Amniotic stem cell (primary cell): Measurements from ENCODE around the gene DLEC1.

Experiments
- DNase-seq: peaks from one replicate; lab custom pipeline; 2025; lab: John Stamatoyannopoulos, UW

DLEC1 gene

DNA sequence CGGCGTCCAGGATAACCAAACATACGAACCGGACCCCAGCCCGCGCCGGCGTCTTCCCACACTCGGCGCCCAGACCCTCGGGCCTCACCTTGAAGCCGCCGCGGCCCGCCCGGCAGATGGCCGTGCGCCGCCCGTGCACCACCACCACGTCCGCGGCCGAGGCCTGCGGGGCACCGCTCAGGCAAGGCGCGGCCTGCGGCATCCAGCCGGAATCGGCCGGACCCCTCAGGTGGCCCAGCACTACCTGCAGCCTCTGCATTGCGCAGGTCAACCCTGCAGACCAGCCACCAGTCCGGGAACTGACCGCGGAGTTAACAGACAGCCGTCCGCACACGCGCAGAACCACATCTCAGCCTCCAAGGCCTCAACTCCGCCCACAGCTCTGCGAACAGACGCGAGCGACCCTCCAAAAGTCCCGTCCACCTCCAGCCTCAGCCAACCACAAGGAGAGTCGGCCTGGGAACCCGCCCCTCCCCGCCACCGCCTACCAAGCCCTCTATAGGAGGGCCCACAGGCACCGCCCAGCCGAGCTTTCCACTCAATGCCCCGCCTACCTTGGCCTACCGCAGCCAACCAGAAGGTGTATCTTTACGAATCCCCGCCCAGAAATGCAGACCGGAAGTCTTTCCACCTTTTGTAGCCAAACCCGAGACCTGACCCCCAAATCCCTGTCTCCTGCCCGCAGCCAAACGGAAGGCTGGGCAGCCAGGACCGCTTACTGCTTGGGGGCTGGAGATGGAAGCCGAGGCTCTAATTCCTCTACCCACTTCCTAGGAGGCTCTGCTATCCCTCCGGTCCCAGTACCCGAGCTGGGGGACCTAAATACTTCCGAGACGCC, 98.0 kb downstream of the DLEC1 start, which contains the start of gene ACAA1:
ACAA1 (minus strand) TSS at position 351 of the 838 bp plus-strand sequence; CDS start at position 259, 92 bp downstream.
- peak; percentile 99 for DNase-seq

DNA sequence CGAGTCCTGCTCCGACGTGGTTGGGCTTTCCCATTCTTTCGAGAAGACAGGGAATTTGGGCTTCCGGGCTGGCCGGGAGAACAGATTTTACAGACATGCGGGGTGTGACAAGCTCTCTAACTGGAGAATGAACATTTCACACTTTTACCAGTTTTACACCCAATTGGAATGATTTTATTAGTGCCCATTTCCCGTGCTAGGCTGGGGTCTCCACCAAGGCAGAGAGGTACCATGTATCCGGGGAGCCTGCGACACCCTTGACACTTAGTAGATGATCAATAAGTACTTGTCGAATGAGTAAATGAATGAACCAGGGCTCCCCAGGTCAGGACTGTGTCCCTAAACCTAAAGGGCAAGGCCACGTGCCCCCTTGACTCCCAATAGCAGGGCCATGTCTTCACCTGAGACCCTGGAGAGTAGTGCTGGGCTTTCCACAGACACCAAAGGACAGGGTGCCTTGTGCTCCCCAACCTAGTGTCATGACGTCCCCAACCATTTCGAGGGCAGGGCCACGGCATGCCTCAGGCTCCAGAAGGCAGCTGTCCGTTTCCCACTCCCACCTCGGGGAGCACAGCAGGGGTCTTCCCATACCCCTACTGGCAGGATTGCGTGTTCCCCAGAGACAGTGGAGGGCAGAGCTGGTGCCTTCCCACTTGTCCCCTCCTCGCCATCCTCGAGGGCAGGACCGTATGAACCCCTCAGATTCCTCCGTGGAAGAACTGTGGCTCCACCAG, 98.8 kb downstream of the DLEC1 start:
- DNase-seq = peak; percentile 82

DNA sequence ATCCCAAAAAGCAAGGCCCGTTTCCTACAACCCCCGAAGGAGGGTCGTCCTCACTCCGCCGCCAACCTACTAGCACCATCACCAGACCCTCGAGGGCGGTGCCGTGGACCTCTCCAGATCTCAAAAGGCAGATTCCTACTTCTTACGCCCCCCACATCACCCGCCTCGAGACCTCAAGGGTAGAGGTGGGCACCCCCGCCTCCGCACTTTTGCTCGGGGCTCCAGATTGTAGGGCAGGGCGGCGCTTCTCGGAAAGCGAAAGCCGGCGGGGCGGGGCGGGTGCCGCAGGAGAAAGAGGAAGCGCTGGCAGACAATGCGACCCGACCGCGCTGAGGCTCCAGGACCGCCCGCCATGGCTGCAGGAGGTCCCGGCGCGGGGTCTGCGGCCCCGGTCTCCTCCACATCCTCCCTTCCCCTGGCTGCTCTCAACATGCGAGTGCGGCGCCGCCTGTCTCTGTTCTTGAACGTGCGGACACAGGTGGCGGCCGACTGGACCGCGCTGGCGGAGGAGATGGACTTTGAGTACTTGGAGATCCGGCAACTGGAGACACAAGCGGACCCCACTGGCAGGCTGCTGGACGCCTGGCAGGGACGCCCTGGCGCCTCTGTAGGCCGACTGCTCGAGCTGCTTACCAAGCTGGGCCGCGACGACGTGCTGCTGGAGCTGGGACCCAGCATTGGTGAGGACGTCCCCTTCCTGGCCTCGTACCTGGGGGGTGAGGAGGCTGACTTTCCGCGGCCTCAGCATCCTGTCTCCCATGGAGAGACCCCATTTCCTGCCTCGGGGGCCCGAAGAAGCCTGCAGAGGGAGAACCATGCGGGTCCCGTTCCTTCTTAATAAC, 99.6 kb downstream of the DLEC1 start, which contains the start of gene MYD88:
MYD88 (plus strand) TSS at position 313 of the 842 bp plus-strand sequence; CDS start at position 353, 40 bp downstream.
- no peak for DNase-seq

DNA sequence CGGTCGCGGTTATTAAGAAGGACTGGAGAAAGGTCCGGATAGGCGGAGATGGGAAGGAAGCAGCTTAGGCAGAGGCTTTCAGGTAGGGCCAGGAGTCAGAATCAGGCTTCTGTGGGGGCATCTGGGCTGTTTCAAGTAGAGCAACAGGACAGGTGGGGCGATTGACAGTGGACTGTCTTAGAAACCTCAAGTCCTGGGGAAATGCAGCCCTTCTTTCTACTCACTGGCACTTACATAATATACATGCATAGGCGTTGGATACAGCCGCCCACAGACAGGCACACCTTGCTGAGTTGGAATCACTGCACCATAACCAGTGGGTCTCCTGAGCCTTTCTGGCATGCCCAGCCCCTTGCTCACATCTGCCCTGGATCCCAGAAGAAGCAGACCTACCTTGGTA, 100.2 kb downstream of the DLEC1 start:
- no peak for DNase-seq

DNA sequence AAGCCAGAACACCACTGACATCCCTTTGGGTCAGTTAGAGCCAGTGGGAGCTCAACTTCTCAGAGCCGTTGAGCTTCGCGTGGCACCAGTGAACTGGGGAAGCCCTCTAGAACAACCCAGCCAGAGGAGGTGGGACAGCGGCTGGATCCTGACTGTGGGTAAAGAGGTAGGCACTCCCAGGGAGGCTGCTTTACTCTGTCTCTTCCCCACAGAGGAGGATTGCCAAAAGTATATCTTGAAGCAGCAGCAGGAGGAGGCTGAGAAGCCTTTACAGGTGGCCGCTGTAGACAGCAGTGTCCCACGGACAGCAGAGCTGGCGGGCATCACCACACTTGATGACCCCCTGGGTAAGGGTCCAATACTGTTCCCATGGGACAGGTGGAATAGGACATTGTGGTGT, 100.6 kb downstream of the DLEC1 start:
- no peak for DNase-seq

DNA sequence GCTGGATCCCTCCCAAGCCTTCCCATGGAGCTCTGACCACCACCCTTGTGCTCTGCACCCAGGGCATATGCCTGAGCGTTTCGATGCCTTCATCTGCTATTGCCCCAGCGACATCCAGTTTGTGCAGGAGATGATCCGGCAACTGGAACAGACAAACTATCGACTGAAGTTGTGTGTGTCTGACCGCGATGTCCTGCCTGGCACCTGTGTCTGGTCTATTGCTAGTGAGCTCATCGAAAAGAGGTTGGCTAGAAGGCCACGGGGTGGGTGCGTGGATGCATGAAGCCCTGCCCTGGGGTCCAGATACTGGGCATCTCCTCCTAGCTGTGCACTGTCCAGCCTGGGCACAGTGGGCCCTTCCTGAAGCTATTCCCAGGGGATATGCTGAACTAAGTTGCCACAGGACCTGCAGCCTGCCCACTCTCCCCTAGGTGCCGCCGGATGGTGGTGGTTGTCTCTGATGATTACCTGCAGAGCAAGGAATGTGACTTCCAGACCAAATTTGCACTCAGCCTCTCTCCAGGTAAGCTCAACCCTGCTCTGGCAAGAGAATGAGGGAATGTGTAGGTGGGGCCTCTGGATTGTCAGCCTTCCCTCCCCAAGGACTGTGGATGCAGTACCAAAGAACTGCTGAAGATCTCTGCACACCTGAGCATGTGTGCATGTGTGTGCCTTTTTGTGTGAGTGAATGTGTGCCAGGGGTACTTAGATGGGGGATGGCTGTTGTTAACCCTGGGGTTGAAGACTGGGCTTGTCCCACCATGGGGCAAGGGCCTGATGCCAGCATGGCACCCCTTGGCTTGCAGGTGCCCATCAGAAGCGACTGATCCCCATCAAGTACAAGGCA, 101.5 kb downstream of the DLEC1 start:
- no peak for DNase-seq

GRCh38 chr3:38141173-38141951, 102.4 kb downstream of the DLEC1 start:
- no peak for DNase-seq

GRCh38 chr3:38141952-38142273, 102.9 kb downstream of the DLEC1 start:
- DNase-seq = no peak

DNA sequence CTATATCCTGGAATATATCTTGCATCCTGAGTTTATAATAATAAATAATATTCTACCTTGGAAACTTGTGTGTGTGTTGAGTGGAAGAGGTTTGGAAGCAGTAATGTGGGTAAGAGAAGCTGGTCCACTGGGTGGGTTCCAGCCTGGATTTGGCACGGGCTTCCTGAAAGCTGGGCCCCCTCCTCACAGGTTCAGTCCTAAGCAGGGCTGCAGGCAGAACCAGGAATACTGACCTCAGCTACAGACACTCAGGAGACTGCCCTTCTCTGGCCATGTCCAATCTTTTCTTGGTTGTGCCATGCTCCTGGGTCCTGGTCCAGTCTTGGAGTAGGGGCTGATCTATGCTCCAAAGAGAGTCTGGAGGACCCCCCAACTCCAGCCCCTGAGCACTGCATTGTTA, 104.0 kb downstream of the DLEC1 start:
- no peak for DNase-seq

GRCh38 chr3:38143511-38143910, 104.5 kb downstream of the DLEC1 start:
- no peak for DNase-seq

DNA sequence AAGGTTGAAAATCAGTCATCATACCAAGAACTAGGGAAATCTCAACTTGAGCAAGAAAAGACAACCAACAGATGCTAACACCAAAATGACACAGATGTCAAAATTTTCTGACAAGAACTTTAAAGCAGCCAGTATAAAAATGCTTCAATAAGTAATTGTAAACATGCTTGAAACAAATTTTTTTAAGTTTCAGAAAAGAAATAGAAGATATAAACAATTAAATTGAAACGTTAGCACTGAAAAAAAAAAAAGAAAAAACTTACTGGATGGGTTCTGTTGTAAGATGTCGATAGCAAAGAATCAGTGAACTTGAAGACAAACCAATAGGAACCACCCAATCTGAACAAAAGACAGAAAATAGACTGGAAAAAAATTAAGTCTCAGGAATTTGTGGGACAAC, 107.5 kb downstream of the DLEC1 start:
- no peak for DNase-seq

- DNase-seq = no peak
Observed at GRCh38 chr3:38147421-38147820, 108.4 kb downstream of the DLEC1 start.

DNA sequence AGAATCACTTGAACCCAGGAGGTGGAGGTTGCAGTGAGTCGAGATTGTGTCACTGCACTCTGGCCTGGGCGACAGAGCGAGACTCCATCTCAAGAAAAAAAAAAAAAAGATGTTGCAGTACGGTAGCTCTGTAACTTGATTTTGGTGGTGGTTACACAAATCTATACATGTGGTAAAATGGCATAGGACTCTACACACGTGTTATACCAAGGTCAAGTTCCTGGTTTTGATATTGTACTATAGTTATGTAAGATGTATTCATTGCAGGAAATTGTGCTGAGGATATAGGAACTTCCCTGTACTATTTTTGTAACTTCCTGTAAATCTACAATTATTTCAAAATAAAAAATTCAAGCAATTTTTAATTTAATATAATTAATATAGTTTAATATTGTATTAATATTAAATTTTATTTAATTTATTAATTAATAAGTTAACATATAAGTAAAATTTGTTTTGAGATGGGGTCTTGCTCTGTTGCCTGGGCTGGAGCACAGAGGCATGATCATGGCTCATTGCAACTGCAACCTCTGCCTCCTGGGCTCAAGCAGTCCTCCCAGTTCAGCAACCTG, 109.4 kb downstream of the DLEC1 start:
- no peak for DNase-seq

DNA sequence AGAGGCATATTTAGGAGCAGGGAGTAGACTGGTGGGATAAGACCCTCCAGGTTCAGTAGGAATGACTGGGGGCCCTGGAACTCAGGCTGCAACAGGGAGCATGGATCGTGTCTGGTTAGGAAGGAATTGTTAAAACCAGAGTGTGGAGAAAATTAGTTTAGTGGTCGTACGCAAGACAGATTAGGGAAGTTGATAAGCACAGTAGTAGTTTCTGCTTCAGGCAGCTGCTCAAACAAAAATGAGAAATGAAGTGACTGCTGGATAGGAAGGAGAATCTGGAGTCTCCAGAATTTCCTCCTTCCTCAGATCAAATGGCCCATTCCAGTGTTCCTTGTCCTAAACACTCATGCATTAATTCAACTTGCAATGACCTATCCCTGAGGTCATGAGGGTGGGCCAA, 110.7 kb downstream of the DLEC1 start:
- no peak for DNase-seq

GRCh38 chr3:38150780-38151528, 111.9 kb downstream of the DLEC1 start:
- no peak for DNase-seq

GRCh38 chr3:38151667-38152265, 112.8 kb downstream of the DLEC1 start:
- DNase-seq = no peak

GRCh38 chr3:38152609-38153008, 113.6 kb downstream of the DLEC1 start:
- no peak for DNase-seq

DNA sequence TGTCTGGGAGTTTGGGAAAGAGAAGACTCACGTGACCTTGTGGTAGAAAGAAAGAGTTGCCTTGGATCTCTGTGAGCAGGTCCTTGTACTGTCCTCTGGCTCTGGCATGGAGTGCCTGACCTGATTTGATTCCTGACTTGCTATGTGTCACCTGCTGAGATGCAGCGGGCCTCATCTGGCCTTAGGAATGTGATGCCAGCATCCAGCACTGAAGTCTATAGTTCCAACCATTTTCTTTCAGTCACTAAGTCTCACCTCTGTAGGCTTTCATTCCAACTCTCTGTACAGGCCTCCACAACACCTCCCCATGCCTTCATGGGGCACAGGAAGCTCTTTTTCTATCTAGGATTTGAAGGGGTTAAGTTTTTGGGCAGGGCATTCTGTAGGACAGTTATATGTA, 114.2 kb downstream of the DLEC1 start:
- DNase-seq = no peak

DNA sequence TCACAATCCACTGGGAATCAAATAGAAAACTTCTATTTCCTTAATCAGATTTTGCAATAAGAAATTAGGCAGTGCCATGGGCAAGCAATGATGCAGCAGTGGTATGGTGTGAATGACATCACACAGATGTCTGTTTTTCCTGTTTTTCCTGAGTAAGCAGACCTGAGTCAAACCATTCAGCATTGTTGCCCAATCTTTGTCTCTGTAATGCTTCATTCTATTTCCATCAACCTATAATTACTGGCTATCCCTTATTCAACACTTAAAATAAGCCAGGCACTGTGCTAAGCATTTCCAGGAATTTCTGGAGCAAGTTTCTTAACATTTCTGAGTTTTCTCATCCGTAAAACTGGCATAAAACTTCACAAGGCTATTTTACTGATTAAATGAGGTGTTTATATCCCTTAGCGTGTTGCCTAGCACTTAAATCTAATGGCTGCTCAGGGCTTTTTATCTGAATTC, 115.1 kb downstream of the DLEC1 start:
- DNase-seq = no peak
